Measurements from ENCODE around the gene SMIM33.
A peak's percentile ranks its signal among the peaks of the same experiment; 100 is the strongest.

- TF ChIP-seq EZH2 (IDR thresholded peaks at IDR 0.05; ENCODE audit: low read length, missing control alignments) = no peak
- TF ChIP-seq CTCF (conservative IDR thresholded peaks at IDR 0.05 in 1 of 2, IDR thresholded peaks at IDR 0.05 in 1 of 2; ENCODE audit: low read depth in 1 of 2, low read length in 2 of 2) = peak; percentile 70 to 80
Measured at GRCh38 chr5:139517683-139518564, 47.1 kb downstream of the SMIM33 start.

Measured in fibroblast of lung (primary cell).